Right atrium auricular region (tissue), 2 donors: Measurements from ENCODE around the gene TECPR1. TPM values are rescaled to one million over a fixed set of nuclear protein-coding genes. Genes with fewer than 3 reads are reported as not detected.

Source experiments
- DNase-seq: peaks from one replicate; pipeline ENCODE4 v3.0.0-alpha.2; 2019; ENCODE audit warnings: low spot score
- H3K27ac ChIP-seq, 2 donors: fragments of 200-600 bp; sonication (generic); 1 replicate in 1 of 2; 2 replicates in 1 of 2; pipeline ENCODE4 v1.5.1; 2016 to 2019
- H3K27me3 ChIP-seq, 2 donors: fragments of 200-600 bp; sonication (generic); one replicate each; pipeline versions ENCODE4 v1.5.1 to v1.6.0; 2017 to 2019
- H3K36me3 ChIP-seq: fragments of 200-600 bp; sonication (generic); one replicate; pipeline ENCODE4 v1.5.1; 2016
- H3K4me1 ChIP-seq, 2 donors: fragments of 200-600 bp; sonication (generic); one replicate each; pipeline versions ENCODE4 v1.5.1 to v1.6.0; 2017 to 2019
- H3K4me3 ChIP-seq, 2 donors: fragments of 200-600 bp; sonication (generic); 1 replicate in 1 of 2; 2 replicates in 1 of 2; pipeline ENCODE4 v1.5.1; 2017 to 2019; ENCODE audit warnings: mild to moderate bottlenecking in 1 of 2, moderate library complexity in 1 of 2
- H3K9me3 ChIP-seq, 2 donors: fragments of 200-600 bp; sonication (generic); one replicate each; pipeline ENCODE4 v1.5.1; 2019
- total RNA-seq, 2 donors: library from RNA; depleted of rRNA; stranded (reverse); fragments of >200 nt; gene quantifications; one replicate each; pipeline ENCODE4 v1.1.0, GENCODE V29; 2016
- TF ChIP-seq, protein P1 (sequence below), 2 donors: fragments of 200-600 bp; sonication (generic); IDR thresholded peaks; one replicate each; pipeline ENCODE4 v1.5.1; 2019; ENCODE audit warnings: antibody characterized with exemption in 2 of 2

TECPR1 gene
- total RNA-seq, 2 donors from 2014 or later, result 11.5 to 13.9 TPM

- no peaks in the 10 kb centered on the region for H3K9me3 ChIP-seq
- TF ChIP-seq, protein P1, sequence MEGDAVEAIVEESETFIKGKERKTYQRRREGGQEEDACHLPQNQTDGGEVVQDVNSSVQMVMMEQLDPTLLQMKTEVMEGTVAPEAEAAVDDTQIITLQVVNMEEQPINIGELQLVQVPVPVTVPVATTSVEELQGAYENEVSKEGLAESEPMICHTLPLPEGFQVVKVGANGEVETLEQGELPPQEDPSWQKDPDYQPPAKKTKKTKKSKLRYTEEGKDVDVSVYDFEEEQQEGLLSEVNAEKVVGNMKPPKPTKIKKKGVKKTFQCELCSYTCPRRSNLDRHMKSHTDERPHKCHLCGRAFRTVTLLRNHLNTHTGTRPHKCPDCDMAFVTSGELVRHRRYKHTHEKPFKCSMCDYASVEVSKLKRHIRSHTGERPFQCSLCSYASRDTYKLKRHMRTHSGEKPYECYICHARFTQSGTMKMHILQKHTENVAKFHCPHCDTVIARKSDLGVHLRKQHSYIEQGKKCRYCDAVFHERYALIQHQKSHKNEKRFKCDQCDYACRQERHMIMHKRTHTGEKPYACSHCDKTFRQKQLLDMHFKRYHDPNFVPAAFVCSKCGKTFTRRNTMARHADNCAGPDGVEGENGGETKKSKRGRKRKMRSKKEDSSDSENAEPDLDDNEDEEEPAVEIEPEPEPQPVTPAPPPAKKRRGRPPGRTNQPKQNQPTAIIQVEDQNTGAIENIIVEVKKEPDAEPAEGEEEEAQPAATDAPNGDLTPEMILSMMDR (IDR thresholded peaks at IDR 0.05), result no peak
- H3K27me3 ChIP-seq, result no peaks in the 10 kb centered on the region
- peak overlapping the region; percentile 13 to 90 for H3K4me3 ChIP-seq
- DNase-seq, result peak; percentile 92
- peaks cover 0 to 76% of the 10 kb centered on the region in 2 donors for H3K4me1 ChIP-seq
- no peaks in the 10 kb centered on the region for H3K36me3 ChIP-seq
- H3K27ac ChIP-seq, result peak overlapping the region; percentile 98 to 99
Measured at GRCh38 chr7:98286093-98286539, 34.1 kb upstream of the TECPR1 start.

DNA sequence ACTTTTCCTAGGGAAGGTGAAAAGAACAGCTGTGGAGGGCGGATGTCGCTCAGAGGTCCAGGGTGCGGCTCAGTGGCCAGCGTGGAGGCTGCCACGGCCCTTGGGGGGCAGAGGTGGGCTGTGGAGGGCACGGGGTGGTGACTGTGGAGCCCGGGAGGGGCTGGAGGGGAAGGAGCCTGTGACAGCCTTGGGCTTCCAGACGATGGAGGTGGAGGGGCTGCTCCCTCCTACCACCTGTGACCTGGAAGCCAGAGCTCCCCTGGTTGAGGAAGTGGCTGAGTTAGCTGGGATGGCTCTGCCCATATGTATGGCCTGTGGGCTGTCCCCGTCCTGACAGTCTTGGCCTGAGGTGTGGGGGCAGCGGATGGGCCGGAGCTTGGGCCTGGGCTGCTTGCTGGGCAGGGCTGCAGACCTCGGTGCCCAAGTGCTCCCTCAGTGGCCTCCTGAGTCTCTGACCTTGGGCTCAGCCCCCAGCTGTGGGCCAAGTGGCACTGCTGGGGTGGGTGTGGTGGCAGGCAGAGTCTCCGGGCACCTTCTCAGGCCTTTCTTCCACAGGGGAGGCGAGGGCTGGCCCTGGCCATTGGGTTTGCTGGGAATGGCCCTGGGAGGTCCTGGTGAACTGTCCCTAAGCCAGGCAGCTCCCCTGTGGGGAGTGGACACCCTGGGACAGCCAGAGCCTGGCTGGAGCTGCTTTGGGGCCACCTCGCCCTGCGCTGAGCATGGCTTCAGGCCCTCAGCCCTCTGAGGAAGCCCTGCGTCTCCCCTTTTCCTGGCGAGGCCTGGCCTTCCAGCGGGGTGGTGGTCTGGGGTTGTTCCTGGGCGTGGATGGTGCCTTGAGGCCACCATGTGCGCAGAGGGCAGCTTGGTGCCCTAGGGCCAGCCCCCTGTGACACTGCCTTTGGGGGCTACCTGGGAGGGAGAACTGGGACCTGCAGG is 33.4 kb upstream of the TECPR1 start:
- Histone ChIP-seq H3K9me3 (no peaks in the 10 kb centered on the region), H3K4me1 (peaks cover 0 to 76% of the 10 kb centered on the region in 2 donors), H3K27ac (peak overlapping the region; percentile 98 to 99), H3K27me3 (no peaks in the 10 kb centered on the region), H3K4me3 (peak overlapping the region; percentile 90 to 99), H3K36me3 (no peaks in the 10 kb centered on the region)
- TF ChIP-seq, protein P1 (IDR thresholded peaks at IDR 0.05), result no peak
- DNase-seq, result no peak

- peak; percentile 90 for DNase-seq
- H3K4me3 ChIP-seq, result peak overlapping the region; percentile 90 to 99
- H3K27me3 ChIP-seq, result no peaks in the 10 kb centered on the region
- no peaks in the 10 kb centered on the region for H3K36me3 ChIP-seq
- H3K9me3 ChIP-seq, result no peaks in the 10 kb centered on the region
- peaks cover 0 to 72% of the 10 kb centered on the region in 2 donors for H3K4me1 ChIP-seq
- TF ChIP-seq, protein P1 (IDR thresholded peaks at IDR 0.05), result peak in 1 of 2 donors; percentile 42
- H3K27ac ChIP-seq, result peak overlapping the region; percentile 98 to 99
Measured at GRCh38 chr7:98284335-98285036, 32.5 kb upstream of the TECPR1 start.

DNA sequence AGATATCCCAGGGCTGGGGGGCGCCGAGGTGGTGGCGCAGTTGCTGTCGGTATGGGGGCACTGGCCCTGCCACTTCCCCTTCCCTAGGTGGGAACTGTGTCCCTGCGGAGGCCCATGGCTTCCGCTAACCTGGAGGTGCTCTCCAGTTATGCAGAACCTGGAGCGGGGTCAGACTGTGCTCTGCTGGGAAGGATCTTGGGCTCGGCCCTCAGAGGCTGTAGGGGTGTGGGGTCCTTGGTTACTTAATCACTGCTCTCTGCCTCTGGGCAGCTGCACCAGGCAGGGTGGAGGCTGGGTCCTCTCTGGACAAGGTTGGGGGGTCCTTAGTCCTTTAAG is 31.8 kb upstream of the TECPR1 start:
- Histone ChIP-seq H3K4me1 (peaks cover 0 to 65% of the 10 kb centered on the region in 2 donors), H3K27ac (peak overlapping the region; percentile 98 to 99), H3K4me3 (peak overlapping the region; percentile 90 to 99), H3K27me3 (no peaks in the 10 kb centered on the region), H3K9me3 (no peaks in the 10 kb centered on the region), H3K36me3 (no peaks in the 10 kb centered on the region)
- no peak for DNase-seq
- TF ChIP-seq, protein P1 (IDR thresholded peaks at IDR 0.05), result no peak

DNA sequence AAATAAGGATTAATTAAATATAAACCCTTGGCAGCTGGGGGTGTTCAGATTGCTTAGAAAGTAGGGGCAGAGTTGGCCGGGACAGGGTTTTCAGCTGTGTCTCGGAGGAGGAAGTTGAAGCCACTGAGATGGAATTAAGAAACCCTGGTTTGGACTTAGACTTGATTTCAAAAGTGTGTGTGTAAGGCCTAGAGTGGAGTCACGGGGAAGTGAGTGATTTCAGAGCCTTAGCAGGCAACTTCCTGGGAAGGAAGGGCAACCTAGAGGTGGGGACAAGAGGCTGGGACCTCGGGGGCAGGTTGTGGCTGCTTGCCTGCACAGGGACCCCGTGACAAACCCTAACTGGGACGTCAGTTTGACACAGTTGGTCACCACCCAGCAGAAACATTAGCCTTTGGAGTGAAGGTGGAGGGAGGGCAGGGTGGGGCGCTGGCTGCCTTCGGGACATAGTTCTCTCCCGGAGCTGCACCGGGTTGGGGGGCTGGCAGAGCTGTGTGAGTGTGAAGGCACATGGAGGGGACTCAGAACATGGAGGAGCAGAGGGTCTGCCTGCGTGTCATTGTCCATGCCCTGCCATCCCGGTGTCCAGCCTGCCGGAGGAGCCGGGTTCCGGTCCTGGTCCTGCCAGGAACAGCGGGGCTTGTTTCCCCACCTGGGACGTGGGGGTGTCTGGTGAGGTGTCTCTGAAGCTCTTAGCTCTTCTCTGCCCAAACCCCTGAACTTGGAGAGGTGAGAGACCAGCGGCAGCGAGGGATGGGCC is 31.3 kb upstream of the TECPR1 start:
- H3K27ac ChIP-seq, result peak overlapping the region; percentile 98 to 99
- no peaks in the 10 kb centered on the region for H3K9me3 ChIP-seq
- H3K4me3 ChIP-seq, result peak overlapping the region; percentile 90 to 99
- H3K27me3 ChIP-seq, result no peaks in the 10 kb centered on the region
- TF ChIP-seq, protein P1 (IDR thresholded peaks at IDR 0.05), result no peak
- DNase-seq, result no peak
- peaks cover 0 to 60% of the 10 kb centered on the region in 2 donors for H3K4me1 ChIP-seq
- H3K36me3 ChIP-seq, result no peaks in the 10 kb centered on the region
